ENCODE data around the gene ITSN2. TPM values are rescaled to one million over a fixed set of nuclear protein-coding genes. Genes with fewer than 3 reads are reported as not detected.

Gene ITSN2
- total and polyA plus RNA-seq, 2 of the 8 experiments (the other 6 are each of a cell fraction or from before 2014, with no cell fraction given) = 9.3 to 17.0 TPM

- no peak for FAIRE-seq
Observed at GRCh38 chr2:24353364-24353763, 7.0 kb downstream of the ITSN2 start.

More at GRCh38 chr2:24353364-24353763, 7.0 kb downstream of the ITSN2 start:
- no peak overlapping the region for H4K8ac ChIP-seq (ENCODE audit: extremely low read depth, insufficient read depth, low read length)
- H3K36me3 ChIP-seq (ENCODE audit: control insufficient read depth in 2 of 4, insufficient read depth in 4 of 4, low read length in 3 of 4) = no peaks in the 10 kb centered on the region
- no peak overlapping the region for H3K9ac ChIP-seq (replicated peaks in 1 of 4; ENCODE audit: extremely low read depth in 1 of 4, low read depth in 3 of 4, low read length in 3 of 4)
- no peak overlapping the region for H3K56ac ChIP-seq (replicated peaks; ENCODE audit: insufficient read length, low read depth, low read length)
- H3K23ac ChIP-seq (ENCODE audit: insufficient read length) = no peak overlapping the region
- no peak for DNase-seq (ENCODE audit: low read depth in 1 of 2, low spot score in 2 of 2)
- no peaks in the 10 kb centered on the region for H4K20me1 ChIP-seq (replicated peaks in 1 of 2; ENCODE audit: control insufficient read depth in 1 of 2, insufficient read depth in 2 of 2, low read length in 2 of 2)
- no peak overlapping the region for H3K4me3 ChIP-seq (ENCODE audit: extremely low read depth in 1 of 4, insufficient read depth in 2 of 4, low read depth in 3 of 4, low read length in 4 of 4)
- H3K4me1 ChIP-seq (replicated peaks in 1 of 4; ENCODE audit: control insufficient read depth in 3 of 4, insufficient read depth in 4 of 4, low read length in 3 of 4) = no peaks in the 10 kb centered on the region
- H3K23me2 ChIP-seq (ENCODE audit: low read depth, low read length) = no peaks in the 10 kb centered on the region
- H4K91ac ChIP-seq (replicated peaks; ENCODE audit: insufficient read length, low read length) = no peak overlapping the region
- no peak overlapping the region for H2BK12ac ChIP-seq (ENCODE audit: low read depth, low read length)
- no peak overlapping the region for H2AFZ ChIP-seq (ENCODE audit: low read length)
- no peak overlapping the region for H3K4me2 ChIP-seq (ENCODE audit: insufficient read depth in 1 of 2, low read depth in 2 of 2, low read length in 2 of 2)
- no peaks in the 10 kb centered on the region for H3K79me1 ChIP-seq (ENCODE audit: low read depth, low read length)
- H3K27ac ChIP-seq (ENCODE audit: low read depth, low read length) = no peak overlapping the region
- H2BK20ac ChIP-seq (ENCODE audit: low read length) = no peak overlapping the region
- H3K79me2 ChIP-seq (ENCODE audit: control insufficient read depth in 1 of 2, insufficient read depth in 2 of 2, low read length in 2 of 2) = no peaks in the 10 kb centered on the region; a peak in 1 of 4 replicates
- WGBS, 2 experiments (ENCODE audit: extremely low coverage in 1 of 2, insufficient coverage in 1 of 2, insufficient read length in 1 of 2, insufficient replicate concordance in 2 of 2, low coverage in 1 of 2, low lambda C conversion rate in 2 of 2, missing lambda C conversion rate in 1 of 2) = 69% methylated on average over 5 of the region's 5 CpGs; no CpG with 5 or more reads in 1 of the 2 experiments
- H3K18ac ChIP-seq (ENCODE audit: extremely low read depth, low read length) = no peak overlapping the region
- no peak overlapping the region for H2BK15ac ChIP-seq (ENCODE audit: low read length)
- CTCF ChIA-PET (ENCODE audit: partially characterized antibody) = no interaction called here
- no peak overlapping the region for H2AK5ac ChIP-seq (ENCODE audit: low read depth, low read length)
- H2BK5ac ChIP-seq (ENCODE audit: low read depth, low read length) = no peak overlapping the region
- H3K27me3 ChIP-seq (replicated peaks in 1 of 4; ENCODE audit: control insufficient read depth in 3 of 4, extremely low read depth in 1 of 4, insufficient read depth in 3 of 4, low read length in 3 of 4) = no peaks in the 10 kb centered on the region
- no peak overlapping the region for H2BK120ac ChIP-seq (replicated peaks; ENCODE audit: low read depth, low read length)
- no peak overlapping the region for H3K14ac ChIP-seq (ENCODE audit: insufficient read length)
- H4K5ac ChIP-seq (ENCODE audit: insufficient read length, low read depth, low read length) = no peak overlapping the region
- H3K4ac ChIP-seq (replicated peaks; ENCODE audit: insufficient read length, low read depth, low read length) = no peak overlapping the region
- H3K9me3 ChIP-seq (ENCODE audit: insufficient read depth in 2 of 2, low read depth in 1 of 2, low read length in 1 of 2) = no peaks in the 10 kb centered on the region
- TF ChIP-seq ATF2 (IDR thresholded peaks at IDR 0.05; ENCODE audit: low read length) (no peak), POLR2AphosphoS5 (IDR thresholded peaks at IDR 0.05; ENCODE audit: low read depth, low read length) (no peak), BACH1 (IDR thresholded peaks at IDR 0.05; ENCODE audit: low read length) (no peak), RNF2 (IDR thresholded peaks at IDR 0.05; ENCODE audit: borderline replicate concordance, low read depth, low read length, missing control alignments, poor library complexity, severe bottlenecking) (no peak), CEBPB (IDR thresholded peaks at IDR 0.05; ENCODE audit: low read depth, low read length) (no peak), SIN3A (conservative IDR thresholded peaks at IDR 0.05 in 1 of 2, IDR thresholded peaks at IDR 0.05 in 1 of 2; ENCODE audit: low read depth in 1 of 2, low read length in 2 of 2) (no peak), NRF1 (IDR thresholded peaks at IDR 0.05; ENCODE audit: low read depth, low read length) (no peak), SP4 (IDR thresholded peaks at IDR 0.05; ENCODE audit: low read length) (no peak)
- POLR2A ChIA-PET (ENCODE audit: partially characterized antibody) = no interaction called here

Measured in H1 (cell line).